Ramos (cell line): ENCODE data around the gene CORO2A.

ENCODE experiments used
- in situ Hi-C: fragments of 300-500 bp; cut with MboI; formaldehyde crosslinking; loops from one replicate; pipeline ENCODE4 v1.14.3; 2022; ENCODE audit warnings: low sequenced_read_pairs; ENCODE audit not compliant: unreplicated experiment

Gene CORO2A, protein sequence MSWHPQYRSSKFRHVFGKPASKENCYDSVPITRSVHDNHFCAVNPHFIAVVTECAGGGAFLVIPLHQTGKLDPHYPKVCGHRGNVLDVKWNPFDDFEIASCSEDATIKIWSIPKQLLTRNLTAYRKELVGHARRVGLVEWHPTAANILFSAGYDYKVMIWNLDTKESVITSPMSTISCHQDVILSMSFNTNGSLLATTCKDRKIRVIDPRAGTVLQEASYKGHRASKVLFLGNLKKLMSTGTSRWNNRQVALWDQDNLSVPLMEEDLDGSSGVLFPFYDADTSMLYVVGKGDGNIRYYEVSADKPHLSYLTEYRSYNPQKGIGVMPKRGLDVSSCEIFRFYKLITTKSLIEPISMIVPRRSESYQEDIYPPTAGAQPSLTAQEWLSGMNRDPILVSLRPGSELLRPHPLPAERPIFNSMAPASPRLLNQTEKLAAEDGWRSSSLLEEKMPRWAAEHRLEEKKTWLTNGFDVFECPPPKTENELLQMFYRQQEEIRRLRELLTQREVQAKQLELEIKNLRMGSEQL

DNA sequence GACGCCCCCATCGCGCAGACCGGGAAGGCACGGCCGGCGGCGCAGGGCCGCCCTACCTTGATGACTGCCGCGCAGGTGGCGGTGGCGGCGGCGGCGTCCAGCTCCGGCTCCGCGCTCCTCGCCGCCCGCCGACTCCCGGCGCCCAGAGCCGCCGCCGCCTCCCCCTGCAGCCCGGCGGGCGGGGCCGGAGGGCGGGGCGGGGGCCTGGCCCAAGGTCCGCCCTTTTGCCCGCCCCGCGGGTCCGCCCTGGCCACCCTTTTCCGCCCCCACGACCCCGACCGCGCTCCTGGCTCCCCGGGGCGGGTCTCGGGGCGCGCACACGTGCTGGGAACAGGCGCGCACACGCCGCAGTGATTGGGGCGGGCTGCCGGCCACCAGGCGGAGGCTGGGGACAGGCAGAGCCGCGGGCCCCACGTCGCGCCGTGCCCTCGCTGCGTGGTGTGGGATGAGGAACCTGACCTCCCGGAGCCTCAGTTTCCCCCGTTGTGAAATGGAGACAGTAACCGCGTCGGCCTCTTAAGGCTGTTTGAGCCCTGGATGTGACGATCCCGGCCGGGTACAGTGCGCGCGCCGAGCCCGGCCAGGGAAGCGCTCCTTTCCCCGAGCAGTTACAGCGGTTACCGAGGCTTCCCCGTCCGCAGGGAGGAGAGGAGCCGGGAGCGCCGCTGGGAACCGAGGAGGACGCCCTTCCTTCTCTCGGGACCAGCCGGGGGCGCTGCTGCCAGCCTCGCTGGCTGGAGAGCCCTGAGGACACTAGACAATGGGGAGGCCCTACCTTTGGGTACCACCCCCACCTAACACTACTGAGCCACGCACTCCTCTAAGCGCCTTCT is at the start of gene CORO2A:
Gene CORO2A (minus strand): TSS at position 135 of the 833 bp plus-strand sequence. CDS start 34,977 bp downstream, outside the sequence.
- in situ Hi-C loops = no loop called here

DNA sequence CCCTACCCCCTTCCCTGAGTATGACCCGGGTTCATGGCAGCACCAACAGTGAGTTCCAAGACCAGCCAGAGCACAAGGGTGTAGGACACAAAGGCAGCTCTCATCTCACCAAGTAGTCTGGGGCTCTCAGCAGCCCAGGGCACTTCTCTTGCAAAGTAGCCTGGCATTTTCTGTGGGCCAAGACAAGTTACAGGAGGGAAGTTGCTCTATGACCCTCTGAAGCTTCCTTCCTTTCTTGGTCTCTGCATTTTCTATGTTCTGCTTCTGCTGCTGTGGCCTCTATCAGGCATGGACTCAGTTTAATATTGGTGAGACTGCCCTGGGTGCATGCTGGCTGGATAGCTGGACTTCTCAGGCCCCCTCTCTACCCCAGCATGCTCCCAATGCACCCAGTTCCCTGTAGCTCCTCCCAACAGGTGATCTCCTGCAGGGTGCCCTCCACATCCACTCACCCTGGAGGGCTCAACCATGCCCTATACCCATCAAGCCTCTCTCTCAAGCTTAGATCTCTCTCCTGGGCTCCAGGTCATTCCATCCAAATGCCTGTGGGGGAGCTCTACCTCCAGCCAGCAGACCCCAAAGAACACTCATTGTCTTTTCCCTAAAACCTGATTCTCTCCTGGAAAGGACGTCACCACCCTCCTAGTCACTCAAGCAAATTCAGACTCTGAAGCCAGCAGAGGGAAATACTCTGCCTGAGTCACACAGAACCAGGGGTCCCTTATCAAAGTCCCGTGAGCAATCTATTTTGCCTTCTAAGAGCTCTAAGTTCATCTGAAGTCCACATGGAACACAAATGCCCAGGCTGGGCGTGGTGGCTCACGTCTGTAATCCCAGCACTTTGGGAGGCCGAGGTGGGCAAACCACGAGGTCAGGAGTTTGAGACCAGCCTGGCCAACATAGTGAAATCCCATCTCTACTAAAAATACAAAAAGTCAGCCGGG is 49.2 kb upstream of the CORO2A start:
- in situ Hi-C loops = no loop called here

DNA sequence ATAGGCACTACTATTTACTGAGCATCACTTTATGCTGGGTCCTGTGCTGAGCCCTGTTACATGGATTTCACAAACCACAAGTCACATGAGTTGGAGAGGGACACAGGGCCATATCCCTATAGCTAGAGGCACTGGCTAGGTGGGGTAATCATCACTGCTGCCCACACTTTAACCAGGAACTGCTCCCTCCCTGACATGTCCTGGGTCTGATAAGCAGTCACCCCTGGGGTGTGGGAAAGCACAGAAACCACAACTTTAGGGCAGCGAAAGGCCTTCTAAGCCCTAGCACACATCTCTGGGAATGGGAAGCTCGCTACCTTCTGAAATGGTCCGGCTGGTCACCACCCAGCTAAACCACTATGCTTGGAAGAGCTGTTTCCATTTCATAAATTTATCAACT is 48.0 kb upstream of the CORO2A start:
- in situ Hi-C loops = no loop called here

DNA sequence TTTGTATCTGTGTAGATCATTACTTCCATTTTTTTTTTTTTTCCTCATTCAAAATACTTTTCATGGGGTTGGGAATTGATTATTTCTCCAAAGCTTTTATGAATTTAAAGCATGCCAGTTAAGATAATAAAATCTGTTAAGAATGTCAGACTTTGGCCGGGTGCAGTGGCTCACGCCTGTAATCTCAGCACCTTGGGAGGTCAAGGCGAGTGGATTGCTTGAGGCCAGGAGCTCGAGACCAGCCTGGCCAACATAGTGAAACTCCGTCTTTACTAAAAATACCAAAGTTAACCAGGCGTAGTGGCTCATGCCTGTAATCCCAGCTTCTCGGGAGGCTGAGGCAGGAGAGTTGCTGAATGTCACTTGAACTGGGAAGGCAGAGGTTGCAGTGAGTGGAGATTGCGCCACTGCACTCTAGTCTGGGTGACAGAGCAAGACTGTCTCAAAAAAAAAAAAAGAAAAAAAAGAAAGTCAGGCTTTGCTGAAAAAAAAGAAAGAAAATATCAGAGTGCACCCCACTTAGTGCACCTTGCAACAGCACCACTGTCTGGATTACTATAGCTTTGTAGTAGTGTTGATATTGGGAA is 44.6 kb upstream of the CORO2A start:
- in situ Hi-C loops = no loop called here

DNA sequence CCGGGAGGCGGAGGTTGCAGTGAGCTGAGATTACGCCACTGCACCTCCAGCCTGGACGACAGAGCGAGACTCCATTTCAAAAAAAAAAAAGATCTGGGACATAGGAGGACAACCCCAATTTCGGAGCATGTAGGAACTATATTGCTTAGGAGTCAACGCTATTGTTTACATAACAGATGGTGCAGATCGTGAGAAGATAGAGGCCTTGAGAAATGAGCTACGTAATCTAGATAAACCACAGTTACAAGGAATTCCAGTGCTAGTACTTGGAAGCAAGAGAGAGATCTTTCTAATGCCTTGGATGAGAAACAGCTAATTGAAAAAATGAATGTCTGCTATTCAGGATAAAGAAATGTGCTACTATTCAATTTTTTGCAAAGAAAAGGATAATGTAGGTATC is 42.7 kb upstream of the CORO2A start:
- in situ Hi-C loops = no loop called here

DNA sequence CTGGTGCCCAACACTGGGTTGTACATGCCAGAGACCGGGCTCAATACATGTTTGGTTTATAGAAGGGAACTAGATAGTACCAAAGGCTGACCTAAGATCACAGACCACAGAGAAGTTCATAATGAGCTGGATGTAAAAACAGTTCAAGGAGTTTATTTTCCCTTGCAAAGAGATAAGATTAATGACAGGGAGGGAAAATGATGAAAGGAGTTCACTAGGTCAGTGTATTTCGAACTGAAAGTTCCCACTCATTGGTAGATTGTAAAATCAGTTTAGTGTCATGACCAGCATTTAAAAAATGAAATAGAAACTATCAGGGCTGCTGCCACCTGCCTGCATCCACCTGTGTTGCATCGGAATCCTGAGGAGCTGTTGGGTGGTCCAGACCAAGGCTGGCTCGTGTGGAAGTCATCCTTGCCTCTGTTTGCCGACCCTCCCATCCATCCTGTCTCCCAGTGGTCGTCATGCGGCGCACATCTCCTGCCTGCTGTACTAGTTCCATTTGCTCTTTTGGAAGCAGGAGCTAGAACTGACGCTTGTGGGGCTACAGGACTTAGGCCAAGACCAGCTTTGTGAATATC is 41.9 kb upstream of the CORO2A start:
- in situ Hi-C loops = no loop called here

DNA sequence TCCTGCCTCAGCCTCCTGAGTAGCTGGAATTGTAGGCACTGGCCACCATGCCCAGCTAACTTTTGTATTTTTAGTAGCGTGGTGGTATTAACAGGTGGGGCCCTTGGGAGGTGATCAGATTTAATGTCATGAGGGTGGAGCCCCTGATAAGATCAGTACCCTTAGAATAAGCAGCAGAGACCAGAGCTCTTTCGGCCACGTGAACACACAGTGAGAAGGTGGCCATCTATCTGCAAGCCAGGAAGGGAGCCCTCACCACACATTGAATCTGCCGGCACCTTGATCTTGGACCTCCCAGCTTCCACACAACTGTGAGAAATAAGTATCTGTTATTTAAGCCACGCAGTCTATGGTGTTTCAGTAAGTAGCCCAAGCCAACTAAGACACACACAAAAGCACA is 40.5 kb upstream of the CORO2A start:
- in situ Hi-C loops = no loop called here

DNA sequence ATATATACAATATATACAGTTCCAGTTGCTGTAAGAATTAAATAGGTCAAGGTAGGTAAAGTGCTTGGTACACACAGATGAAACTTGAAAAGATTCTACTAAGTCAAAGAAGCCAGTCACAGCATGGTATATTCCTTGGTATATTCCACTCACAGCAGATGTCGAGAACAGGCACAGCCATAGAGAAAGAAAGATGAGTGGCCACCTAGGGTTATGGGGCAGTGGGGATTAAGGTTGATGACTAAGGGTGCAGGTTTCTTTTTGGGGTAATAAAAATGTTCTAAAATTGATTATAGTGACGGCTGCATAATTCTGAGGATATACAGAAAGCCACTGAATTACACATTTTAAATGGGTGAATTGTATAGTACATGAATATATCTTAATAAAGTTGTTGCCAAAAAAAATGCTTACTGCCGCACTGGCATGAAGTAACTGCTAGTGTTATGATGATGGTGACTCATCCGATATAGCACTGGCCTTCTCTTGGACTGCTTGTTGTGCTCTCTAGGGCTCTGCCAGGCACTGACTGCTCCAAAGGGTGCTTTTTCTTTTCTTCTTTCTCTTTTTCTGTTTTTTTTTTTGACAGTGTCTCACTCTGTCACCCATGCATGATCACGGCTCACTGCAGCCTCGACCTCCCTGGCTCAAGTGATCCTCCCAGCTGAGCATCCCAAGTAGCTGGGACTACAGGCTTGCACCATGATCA is 39.5 kb upstream of the CORO2A start:
- in situ Hi-C loops = no loop called here

DNA sequence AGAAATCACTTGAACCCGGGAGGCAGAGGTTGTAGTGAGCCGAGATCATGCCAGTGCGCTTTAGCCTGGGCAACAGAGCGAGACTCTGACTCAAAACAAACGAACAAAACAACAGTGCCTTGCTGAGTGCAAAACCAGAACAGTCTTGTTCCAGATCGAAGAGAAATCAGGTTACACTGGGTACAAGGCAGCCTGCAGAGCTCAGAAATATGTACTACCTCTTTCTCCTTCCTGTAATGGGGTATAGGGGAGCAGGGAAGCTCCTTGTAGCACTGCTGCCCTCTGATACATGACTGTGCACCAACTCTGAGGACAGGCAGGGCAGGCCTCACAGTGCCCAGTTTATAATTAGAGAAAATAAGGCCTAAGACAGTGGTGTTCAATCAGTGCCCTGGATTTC is 38.4 kb upstream of the CORO2A start:
- in situ Hi-C loops = no loop called here

DNA sequence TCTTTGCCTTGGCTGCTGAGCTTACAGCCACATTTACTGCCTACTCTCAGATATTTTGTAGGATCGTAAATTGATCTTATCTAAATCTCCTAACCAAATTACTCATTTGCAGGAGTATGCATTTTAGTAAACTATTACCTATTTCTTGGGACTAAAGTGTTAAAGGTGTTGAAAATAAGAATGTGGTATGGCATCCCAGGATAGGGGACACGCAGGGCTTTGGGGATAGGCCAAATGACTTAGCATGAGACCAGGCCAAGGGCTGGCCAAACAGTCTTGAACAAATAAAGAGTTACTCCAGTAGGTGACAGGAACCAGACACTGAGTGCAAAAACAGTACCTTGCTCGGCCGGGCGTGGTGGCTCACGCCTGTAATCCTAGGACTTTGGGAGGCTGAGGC is 37.9 kb upstream of the CORO2A start:
- in situ Hi-C loops = no loop called here

DNA sequence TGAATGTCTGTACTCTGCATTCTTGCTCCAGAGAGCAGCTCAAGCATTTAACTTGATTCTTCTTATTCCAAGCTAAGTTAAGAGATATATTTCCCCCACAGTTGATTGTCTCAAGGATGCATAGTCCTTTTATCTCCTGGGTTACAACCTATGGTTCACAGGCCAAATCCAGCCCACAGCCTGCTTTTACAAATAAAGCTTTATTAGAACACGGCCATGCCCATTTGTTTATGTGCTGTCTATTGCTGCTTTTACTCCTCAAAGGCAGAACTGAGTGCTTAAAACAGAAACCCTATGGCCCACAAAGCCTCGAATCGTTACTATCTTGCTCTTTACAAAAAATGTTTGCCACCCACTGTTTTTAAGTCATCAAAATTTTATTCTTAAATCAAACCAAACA is 37.2 kb upstream of the CORO2A start:
- in situ Hi-C loops = no loop called here

DNA sequence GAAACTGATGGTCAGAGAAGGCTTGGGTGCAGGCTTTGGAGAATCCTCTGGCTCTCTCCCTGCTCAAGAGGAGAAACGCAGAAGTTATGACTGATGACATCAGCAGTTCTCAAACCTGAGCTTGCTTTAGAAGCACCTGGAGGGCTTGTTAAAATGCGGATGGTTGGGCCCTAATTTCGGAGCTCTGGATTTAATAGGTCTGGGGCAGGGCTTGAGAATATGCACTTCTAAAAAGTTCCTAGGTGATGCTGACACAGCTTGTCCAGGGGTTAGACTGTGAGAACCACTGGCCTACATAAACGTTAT is 36.6 kb upstream of the CORO2A start:
- in situ Hi-C loops = no loop called here

DNA sequence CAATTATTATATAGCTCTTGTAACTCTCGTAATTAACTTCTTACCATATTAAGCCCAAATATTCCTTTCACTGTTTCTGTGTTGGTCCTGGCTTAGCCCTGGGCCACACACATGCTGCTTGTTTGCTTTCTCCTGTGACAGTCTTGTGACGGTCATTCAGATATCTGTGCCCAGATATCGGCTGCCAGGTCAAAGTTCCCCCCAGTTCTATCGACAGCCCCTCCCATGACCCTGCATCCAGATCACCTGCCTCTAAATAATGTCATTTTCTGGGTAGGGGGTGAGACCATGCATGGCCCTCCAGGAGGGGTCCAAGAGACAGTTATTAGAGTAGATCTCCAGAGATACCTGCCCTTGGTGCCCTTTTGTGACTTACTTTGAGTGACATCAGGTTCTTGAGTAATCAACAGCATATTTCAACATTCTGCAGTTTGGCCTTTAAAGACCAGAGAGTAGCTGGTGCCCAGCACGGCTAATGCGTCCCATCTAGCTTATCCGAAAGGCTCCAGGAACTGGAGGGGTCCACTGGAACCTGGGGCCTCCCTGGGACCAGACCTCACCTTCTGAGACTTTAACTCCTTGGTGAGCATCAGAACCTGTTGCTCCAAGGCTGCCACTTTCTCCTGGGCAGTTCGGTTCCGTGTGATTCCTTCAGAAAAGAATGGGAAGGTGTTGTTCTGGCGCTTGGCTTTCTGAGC is 36.1 kb upstream of the CORO2A start:
- in situ Hi-C loops = no loop called here

DNA sequence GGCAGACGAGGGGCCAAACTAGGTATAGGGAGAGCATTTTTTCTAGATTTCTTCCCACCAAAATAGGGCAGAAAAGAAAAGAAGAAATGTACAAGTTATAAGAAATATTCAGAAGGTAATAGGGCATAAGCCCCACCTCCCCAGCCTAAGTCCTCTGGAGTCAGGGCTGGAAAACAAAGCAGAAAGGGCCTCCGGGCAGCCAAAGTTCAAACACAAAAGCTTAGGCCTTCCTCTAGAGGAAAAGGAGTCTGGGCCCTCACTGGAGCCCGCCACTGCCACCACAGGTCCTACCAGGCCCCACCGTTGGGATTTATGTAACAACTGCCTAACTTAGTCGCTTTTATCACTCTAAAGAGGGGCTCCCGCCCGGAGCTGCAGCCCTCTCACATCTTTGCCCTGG is 35.4 kb upstream of the CORO2A start:
- in situ Hi-C loops = no loop called here

DNA sequence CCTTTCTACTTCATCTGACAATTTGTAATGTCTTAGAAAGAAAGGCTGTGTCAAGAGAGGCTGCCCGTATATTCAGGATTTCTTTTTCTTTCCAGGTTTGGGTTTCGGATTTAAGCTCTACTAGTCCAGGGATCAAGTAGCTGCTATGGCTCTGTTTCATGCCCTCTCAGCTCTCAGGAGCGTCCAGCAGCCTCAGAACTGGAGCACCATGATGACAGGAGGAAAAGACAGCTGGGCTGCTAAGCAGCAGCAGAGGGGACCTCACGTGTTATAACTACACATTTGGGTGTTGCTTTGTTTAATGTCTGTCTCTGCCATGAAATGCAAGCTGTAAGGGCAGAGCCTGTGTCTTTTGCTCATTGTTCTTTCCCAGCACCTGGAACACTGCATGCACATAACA is 34.5 kb upstream of the CORO2A start:
- in situ Hi-C loops = no loop called here

DNA sequence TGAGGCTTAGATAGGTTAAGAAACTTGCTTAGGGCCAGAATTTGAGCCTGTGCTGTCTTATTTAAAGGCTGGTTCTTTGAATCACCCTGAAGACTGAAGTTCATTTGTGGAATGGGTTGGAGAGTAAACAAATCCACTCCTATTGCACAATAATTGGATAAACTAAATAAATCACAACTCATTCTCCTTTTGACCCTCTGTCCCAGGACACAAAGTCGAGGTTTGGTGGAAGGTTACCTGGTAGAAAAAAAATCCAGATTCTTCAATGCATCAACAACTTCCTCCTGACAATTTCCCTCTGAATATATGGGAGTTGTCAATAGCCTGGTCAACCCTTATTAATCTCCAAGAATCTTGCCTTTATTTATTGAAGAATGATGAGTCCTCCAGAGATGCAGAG is 34.1 kb upstream of the CORO2A start:
- in situ Hi-C loops = no loop called here

DNA sequence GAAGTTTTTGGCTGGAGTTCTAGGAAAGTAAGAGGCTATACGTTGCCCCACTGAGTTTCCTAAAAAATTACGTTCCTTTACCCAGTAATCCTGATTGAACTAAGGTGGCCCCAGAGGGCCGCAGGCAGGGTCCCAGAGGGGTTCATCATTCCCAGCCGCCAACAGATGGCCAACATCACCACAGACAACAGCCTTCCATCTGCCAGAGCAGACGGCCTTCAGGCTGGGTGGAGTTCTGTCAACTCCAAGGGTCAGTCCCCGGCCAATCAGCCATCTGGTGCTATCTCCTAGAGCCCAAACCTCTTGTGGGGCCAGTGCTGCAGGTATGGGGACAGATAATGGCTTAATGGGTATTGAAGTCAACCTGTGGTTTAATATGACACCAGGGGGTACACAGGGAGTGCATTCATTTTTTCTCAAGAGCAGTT is 32.6 kb upstream of the CORO2A start:
- in situ Hi-C loops = no loop called here

DNA sequence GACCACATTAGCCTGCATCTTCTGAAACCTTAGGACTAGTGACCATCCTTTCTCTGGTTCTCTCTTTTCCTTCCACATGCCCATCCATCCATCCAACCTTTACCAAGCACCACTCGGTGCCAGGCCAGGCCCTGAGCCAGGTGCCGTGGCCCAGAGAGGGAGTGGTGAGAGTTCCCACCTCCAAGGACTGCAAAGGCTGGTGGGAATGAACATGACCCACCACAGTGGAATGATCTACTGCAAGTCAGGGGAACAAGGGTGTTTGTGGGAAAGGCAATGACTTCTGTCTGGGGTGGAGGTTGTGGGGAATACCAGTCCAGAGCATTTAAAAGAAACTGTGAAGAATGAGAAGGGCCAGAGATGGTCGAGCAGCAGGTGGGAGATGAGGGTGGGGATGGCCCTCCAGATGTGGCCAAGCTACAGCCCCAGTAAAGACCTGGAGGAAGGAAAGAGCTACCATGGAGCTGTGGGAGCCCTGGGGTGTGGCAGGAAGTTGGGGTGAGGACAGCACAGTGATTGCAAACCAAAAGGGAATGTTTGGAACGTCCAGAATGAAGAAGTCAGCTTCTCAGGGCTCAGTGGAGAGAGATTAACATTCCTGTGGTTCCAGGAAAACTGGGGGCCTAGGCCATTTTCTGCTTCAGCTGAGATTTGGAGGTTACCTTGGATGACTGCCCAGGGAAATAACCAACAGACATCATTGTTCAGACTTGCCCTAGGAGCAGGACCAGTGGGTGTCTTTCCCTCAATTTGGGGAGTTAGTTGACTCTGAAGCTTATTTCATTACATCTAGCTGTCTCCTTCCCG is 30.7 kb upstream of the CORO2A start:
- in situ Hi-C loops = no loop called here
